Measurements from ENCODE around the gene TMEM150B.
"Not testable (repeated sequence)": the region's sequence is repeated elsewhere in the genome, so short reads cannot be mapped to it uniquely, and the experiment has no call there.

The TMEM150B gene

DNA sequence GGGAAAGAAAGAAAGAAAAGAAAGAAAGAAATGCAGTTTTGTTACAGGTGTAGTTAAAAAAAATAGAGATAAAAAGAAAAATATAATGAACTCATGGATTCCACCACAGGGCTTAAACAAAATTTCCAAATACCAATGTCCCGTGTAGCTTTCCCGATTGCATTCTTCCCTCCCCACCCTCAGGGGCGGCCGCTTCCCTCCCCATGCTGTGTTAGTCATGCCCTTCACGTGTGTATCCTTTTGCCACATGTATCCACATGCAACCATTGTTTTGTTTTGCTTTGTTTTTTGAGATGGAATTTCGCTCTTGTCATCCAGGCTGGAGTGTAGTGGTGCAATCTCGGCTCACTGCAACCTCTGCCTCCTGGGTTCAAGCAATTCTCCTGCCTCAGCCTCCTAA lies 11.0 kb upstream of the TMEM150B start:
- no peak for DNase-seq

DNA sequence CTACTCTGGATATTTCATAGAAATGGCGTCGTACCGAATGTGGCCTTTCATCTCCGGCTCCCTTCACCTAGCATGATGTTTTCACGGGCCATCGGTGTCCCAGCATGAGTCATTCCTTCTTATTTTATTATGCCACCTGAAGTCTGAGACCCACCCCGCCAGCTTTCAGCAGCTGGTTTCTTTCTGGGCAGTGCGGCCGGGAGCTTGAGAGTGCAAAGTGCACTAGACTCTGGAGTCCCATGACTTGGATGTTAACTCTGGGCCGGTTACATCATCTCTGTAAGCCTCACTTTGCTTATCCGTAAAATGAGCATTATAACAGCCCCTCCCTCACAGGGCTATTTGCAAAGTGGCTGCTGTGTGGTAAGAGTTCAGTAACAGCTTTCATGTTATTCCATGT lies 8.7 kb upstream of the TMEM150B start:
- DNase-seq, result no peak

- not testable (repeated sequence) for DNase-seq
Observed at GRCh38 chr19:55329791-55330190, 4.7 kb upstream of the TMEM150B start.

GRCh38 chr19:55328774-55329318 lies 3.7 kb upstream of the TMEM150B start:
- DNase-seq, result not testable (repeated sequence)

- DNase-seq, result no peak
Observed at GRCh38 chr19:55324662-55325061, 479 bp downstream of the TMEM150B start.

DNA sequence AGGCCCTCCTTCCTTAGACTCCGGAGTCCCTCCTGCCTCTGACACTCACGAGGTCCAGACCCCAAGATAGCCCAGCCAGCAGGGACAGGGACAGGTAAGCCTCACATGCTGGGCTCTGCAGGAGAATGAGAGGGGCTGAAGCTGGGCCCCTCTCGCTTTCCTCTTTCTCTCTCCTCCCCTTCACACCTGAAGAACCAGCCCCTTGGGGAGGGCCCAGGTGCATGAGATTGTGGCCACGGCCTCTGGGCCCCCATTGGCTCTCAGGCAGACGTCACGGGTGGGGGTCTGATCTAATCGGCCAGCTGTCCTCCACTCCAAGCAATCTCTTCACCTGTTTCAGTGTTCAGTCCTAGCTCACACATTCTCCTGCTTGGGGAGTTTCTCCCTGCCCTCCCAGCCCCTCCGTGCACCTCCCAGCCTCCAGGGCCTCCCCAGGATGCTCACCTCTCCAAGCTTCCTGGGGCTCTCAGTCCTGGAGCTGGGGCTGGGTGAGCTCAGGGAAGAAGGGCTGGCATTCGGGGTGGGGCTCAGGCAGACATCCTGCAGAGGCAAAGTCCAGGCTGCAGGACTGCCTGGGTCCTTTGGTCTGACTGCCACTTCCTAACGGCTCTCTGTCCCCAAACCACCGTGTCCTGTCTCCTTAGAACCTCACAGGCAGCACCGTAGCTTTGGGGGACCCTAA lies 2.8 kb downstream of the TMEM150B start:
- DNase-seq, result no peak

DNA sequence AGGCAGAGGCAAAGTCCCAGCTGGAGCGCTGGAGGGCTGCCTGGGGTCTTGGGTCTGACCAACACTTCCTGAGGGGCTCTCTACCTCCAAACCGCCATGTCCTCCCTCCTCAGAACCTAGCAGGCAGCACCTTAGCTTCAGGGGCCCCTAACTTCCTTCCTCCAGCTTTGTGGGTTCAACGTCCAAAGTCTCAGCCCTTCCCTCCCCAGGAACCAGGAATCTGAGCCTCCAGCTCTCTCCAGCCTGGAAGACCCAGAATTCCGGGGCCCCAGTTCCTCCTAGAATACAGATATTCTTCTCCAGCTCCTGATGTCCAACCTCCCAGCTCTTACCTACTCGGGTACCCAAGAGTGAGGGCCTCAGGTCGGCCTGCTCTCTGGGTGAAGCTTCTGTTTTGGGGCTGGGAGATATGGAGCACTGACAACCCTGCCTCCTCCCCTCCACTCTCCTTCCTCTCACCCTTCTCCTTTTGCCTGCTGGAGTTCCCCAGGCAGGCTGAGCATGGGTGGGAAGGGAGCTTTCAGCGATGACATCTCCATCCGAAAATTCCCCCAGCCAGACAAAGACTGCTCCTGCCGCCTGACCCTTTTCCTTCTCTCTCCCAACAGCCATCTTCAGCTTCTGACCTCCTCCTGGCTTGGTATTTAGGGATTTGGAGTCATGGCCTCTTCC lies 3.5 kb downstream of the TMEM150B start:
- no peak for DNase-seq

DNA sequence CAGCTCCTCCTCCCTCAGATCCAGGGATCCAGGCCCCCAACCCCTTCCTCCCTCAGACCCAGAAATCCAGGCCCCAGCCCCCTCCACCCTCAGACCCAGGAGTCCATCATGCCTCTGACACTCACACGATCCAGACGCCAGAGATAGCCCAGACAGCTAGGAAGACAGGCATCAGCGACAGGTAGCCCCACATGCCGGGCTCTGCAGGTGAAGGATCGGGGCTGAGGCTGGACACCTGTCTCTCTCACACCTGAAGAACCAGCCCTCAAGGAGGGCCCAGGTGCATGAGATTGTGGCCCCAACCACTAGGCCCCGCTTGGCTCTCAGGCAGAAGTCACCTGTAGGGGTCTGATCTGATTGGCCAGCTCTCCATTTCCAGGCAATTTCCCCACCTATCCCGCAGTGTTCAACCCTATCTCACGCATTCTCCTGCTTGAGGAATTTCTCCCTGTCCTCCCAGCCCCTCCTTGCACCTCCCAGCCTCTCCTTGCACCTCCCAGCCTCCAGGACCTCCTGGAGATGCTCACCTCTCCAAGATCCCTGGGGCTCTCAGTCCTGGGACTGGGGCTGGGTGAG lies 4.2 kb downstream of the TMEM150B start:
- no peak for DNase-seq

GRCh38 chr19:55319785-55320184 lies 5.4 kb downstream of the TMEM150B start:
- DNase-seq, result no peak

- no peak for DNase-seq
Observed at GRCh38 chr19:55316646-55317045, 8.5 kb downstream of the TMEM150B start.

GRCh38 chr19:55315956-55316525 lies 9.1 kb downstream of the TMEM150B start:
- DNase-seq, result no peak

DNA sequence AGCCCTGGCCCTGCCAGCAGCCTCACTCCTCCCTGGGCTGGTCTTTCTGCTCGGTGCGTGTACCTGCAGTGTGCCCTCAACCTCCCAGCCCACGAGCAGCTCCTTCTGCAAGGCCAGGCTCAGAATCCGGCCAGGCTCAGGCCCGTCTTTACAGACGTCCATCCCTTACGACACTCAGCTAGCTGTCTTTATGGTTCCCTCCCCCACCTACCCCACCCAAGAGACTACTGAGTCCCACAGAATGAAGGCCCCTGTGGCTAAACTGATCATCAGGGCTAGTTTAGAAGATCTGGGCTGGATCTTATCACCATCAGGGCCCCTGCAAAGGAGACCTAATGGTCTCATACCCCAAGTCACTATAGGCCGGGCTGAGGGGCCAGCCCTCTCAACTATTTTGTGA lies 10.7 kb downstream of the TMEM150B start:
- DNase-seq, result no peak

DNA sequence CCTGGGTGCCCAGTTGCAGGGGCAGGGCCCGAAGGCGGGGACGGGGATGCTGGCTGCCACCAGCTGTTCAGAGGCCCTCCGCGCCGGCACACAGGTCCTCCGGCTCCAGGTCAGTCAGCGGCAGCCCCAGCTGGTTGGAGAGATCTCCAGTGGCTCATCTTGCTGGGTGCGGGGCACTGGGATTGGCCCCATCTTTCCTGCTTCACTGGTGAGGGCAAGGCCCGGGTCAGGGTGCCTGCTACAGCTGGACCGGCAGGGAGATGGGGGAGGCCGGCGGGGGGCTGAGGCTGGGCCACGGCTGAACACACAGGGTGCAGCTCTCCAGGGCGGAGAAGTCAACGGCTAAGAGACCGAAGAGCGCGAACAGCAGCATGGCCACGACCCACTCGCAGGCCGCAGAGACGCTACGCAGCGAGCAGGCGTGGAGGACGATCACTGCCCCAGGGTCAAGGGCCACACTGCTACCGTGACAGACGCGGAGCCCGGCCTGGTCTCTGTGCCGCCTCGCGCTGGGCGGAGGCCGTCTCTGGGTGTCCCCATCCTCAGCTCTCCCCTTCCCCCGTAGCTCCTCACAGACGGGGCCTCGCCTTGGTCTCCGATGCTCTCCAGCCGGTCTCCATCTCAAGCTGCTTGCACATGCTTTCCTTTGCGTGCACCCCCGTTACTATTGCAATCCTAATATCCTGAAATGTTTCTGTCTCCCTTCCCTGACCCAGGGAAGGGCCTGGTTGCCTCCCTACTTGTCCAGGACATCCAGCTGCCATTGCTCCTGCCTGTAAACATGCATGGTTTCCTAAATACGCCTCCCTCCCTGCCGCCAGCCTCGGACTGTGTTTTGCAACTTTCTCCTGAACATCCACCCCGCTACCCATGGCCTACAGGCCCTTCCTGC lies 12.3 kb downstream of the TMEM150B start:
- DNase-seq, result no peak

- DNase-seq, result no peak
Observed at GRCh38 chr19:55311797-55312196, 13.3 kb downstream of the TMEM150B start.

DNA sequence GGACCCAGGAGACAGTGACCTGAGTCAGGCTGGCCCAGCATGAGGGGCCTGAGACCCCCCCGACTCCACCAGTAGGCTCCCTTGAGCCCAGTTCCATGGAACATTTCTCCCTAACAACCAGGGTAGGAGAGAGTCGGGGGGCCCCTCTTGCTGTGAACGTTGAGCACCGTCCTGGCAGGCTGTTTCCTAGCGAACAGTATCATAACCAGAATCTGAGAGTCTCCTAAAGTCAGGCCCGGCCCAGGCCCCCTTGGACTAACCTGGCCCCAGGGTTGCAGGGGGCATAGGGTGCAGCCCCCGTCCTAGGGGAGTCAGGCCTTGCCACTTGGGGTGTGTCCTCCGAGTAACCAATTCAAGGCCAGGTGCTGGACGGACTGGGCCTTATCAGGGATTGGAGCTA lies 13.7 kb downstream of the TMEM150B start:
- DNase-seq, result no peak

DNA sequence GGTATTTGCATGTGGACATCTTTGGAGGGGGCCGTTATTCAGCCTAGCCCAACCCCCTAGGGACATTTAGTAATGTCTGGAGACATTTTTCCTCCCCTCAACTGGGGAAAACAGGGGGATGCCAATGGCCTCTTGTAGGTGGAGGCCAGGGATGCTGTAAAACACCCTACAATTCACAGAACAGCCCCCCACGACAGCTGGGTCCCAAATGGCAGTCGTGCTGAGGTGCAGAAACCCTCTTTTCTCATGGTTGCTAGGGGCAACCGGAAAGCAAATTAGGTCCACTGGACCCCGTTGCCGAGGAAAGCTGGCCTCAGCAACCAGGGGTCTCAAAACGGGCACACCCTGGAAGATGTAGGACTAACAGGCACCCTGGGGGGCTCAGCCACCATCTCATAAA lies 14.6 kb downstream of the TMEM150B start:
- no peak for DNase-seq

- DNase-seq, result no peak
Observed at GRCh38 chr19:55309448-55309847, 15.7 kb downstream of the TMEM150B start.

DNA sequence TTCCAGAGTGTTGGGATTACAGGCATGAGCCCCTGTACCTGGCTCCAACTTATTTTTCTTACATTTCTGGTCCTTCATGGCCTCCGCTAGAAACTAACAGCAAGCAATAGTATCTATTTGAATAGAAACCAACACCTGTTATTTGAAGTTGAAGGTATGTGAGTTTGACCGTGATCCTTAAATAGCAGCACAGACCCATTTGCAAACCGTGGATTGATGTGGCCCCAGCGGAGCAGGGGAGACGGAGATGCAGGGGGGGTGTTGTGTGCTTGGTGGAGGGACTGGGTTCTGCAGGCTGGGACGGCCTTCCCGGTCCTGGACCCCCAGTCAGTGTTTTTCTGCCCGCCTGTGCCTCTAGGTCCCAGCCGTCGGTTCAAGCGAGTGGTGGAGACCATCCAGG lies 16.9 kb downstream of the TMEM150B start:
- no peak for DNase-seq

GRCh38 chr19:55306712-55307111 lies 18.4 kb downstream of the TMEM150B start:
- no peak for DNase-seq

- DNase-seq, result no peak
Observed at GRCh38 chr19:55305983-55306562, 19.1 kb downstream of the TMEM150B start.

- DNase-seq, result peak; percentile 38
Observed at GRCh38 chr19:55305491-55305890, 19.6 kb downstream of the TMEM150B start.

DNA sequence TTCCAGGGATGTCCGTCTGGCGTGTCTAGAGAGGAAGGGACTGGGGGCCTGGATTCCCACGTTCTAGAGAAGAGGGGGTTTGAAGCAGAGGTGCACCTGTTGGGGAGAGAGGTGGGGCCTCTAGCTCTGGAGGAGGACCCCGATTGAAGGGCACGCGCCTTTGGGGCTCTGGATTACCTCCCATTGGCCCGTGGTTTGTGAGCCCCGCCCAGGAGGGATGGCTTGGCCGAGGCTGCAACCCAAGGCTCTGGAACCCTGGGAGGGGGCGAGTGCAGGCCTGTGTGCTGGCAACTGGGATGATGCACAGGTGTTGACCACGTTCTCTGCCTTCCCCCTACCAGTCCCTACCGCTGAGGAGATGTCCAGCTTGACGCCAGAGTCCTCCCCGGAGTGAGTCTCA lies 20.2 kb downstream of the TMEM150B start:
- no peak for DNase-seq

Data from effector CD8-positive, alpha-beta T cell (primary cell).